Germinal center (tissue), 1 donor: ENCODE measurements around the gene CHIT1.
A peak's percentile ranks its signal among the peaks of the same experiment; 100 is the strongest.

Experiments used
- DNase-seq: peaks from one replicate; pipeline ENCODE4 v3.0.0; 2012; ENCODE audit warnings: mixed read lengths, low spot score

Gene CHIT1

DNA sequence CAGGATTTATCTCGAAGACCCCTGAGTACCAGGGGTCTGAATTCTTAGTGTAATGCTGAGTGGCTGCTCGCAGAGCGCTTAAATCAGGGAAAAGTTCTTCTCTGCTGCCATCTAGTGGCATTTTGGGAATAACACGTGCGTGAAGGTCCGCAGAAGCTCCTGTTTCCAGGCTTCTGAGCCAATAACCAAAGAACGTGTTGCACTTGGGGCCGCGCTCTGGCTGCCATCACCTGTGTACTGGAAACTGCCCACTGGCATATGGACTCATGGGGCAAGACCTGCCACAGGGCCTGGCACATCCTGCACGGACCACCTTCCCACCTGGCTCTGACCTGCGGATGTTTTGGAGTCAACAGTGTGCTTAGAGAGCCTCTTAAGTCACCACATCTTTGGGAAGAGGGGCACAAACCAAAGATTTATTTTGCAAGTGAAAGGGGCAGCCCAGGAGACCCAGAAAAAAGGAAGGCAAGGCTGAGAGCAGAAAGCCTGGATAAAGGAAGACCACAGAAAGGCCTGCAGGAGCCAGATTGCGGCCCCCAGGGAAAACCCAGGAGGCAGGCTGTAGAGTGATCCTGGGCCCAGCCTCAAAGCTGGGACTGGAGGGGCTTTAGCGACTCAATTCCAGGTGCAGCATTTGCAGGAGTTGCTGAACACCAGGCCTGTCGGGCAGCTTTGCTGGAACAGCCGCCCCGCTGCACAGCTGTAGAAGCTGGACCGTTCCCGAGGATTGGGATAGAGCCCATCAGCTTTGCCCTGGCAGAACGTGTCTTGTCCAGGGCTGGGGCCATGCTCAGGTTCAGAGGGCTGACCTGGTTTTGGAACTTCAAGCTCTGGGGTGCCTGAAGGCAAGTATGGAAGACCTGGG is 13.0 kb downstream of the CHIT1 start:
- peak; percentile 59 for DNase-seq

DNA sequence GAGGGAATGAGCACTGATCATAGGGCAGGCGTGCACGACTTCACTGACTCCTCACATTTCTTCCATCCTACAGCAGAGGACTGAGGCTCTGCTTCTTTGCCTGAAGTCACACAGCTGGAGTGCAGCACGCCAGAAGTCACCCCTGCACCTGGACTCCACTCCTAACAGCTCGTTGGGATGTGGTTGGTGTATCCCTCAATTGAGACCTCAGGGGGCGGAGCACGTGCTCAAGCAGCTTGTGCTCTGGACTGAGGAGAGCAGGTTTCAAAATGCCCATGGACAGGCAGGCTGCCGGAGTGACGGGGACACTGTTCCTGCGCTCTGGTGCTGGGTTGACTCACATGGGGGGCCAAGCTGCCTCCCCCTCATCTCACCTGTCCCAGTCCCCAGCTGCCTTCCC is 13.9 kb downstream of the CHIT1 start:
- no peak for DNase-seq

DNA sequence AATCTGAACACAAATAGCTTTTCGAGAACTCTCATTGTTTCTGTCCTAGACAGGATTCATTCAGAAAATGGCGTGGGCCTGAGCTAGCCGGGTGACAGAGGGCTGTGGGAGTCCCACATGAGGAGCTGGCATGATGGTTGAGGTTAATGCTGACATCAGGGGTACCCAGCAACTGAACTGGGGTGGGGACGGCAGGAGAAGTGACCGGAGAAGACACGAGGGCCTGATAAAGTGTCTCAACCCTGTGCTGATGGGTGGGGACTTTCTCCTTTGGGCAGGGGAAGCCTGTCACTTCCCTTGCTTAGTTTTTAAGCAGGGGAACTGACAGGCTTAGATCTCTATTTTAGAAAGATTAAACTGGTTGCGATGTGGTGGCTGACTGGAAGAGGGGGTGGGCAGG is 14.6 kb downstream of the CHIT1 start:
- DNase-seq, result no peak

DNA sequence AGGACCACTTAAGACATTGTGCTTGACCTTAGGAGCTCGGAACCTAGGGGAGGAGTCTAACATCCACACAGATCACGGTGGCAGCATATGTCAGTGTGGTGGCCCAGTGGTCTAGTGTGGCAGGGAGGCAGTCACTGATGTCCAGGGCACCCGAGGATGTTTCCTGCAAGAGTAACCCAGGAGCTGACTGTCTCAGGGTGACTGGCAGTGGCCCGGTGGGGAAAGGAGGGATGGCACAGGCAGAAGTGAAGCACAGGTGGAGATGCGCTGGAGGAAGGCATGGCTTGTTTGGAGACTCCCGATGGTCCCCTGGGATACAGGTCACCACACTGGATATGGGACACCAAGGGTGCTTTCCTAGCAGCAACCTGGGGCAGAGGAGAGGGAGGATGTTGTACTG is 16.3 kb downstream of the CHIT1 start:
- no peak for DNase-seq

DNA sequence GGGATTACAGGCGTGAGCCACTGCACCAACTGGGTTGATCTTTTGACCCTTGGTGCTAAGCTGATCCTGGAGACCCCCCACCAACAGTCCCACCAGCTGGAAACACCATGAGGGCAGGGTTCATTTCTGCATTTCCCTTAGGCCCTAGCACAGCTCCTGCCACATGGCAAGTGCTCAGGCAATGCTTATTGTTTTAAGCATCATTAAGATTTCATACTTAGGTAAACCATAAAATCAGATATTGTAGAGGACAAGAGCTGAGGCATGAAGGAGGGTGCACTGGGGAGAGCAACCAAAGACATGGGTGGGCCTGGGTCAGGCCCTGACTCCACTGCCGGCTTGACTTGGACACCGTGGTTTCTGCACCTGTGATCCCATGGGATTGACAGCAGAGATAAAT is 17.7 kb downstream of the CHIT1 start:
- DNase-seq, result no peak

DNA sequence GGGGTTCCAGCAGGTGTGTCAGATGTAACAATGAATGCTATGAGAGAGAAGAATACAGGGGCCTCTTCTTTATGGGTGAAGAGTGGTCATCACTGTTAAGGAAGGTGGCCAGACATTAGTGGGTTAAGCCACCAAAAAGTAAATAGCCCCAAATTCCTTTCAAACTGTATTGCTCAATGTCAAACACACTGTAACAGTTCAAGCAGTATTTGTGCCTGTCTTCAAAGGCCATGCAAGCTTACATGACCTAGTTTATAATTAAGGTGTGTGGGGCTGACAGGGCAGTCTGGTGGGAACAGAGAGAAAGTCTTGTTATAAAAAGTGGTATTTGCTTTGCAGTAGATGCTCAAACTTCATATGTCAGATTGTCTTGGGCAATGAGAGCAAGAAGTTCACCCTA is 18.5 kb downstream of the CHIT1 start:
- DNase-seq, result no peak

DNA sequence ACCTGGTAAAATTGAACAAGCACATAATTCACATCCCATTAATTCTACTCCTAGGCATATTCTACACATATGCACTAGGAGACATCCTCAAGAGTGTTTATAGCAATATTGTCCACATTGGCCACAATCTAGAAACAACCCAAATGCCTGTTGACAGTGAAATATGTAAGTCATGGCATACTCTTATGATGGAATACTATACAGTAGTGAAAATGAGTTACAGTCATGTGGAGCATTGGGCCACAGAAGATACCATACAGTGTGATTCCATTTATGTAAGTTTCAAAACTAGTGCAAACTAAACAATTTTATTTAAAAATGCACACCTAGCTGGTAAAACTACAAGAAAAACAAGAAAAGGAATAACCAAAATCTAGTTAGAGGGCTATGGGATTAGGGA is 19.1 kb downstream of the CHIT1 start:
- no peak for DNase-seq

DNA sequence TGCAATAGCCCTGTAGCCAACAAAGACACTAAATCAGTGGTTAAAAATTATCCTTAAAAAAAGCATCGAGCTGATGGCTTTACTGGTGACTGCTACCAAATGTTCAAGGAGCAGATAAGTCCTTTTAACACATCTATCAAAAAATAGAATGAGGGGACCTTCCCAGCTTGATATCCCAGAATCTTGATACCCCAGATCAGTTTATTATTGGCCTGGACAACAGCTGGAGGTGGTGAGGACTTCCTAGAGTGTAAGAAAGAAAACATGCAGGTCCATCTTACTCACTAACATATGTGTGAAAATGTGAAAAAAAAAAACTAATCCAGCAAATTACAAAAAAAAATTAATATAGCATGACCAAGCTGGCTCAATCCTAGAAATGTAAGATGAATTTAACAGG is 21.3 kb downstream of the CHIT1 start:
- DNase-seq, result no peak

DNA sequence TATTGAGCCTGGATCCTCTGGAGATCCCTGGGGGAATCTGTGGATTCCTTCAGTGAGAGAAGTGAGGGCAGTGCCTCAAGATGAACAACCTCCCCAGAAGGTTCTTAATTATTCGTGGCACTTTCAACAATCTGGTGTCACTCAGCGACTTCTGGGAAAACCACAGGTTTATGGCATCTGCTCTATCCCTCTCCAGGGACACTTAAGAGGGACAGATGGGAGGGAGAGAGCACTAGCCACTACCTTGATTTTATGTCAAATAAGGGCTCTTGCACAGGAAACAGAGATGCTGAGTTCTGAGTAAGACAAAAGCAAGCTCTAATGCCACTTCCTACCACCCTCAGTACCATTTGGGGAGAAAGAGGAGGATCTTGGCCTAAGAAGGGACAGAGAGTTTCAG is 21.7 kb downstream of the CHIT1 start:
- DNase-seq, result no peak

DNA sequence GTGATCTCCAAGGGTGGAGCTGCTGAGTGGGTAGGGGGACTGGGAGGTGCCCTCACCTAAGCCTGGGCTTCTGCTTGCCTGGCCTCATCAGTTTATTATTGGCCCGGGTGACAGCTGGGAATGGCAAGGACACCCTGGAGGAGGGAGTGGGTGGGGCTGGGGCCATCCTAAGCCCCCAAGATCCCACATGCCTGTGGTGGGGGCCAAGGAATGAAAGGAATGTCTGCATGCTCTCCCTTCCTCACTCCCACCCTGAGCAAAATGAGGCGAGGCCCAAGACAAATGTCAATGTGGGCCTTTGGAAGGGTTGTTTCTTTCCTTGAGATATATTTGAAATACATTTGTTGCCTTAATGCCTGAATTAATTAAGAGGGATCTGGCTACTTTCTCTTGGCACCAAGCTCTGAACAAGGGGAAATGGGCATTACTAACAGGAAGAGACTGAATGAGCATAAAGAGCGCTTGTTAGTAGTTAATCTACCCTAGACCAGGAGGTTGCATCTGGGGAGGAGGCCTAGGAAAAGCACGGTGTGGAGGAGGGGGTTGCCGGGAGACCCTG is 23.3 kb downstream of the CHIT1 start:
- no peak for DNase-seq

DNA sequence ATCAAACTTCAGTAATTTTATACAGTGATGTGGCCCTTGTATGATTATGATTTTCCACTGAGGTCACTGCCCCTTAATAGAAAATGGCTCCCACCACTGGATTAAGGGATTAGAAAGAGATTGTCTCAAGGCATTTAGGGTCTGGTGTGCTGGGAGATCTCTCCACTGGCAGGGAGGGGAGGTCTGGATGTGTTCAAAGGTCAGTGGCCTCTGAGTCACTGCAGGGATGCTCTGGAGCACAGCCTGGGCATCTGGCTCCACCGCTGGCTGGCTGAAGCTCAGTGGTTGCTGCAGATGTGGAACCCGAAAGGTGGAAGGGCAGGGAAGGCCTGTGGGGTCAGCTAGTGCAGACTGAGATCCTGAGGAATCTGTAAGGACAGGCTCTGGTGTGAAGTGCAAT is 24.7 kb downstream of the CHIT1 start:
- DNase-seq, result no peak

DNA sequence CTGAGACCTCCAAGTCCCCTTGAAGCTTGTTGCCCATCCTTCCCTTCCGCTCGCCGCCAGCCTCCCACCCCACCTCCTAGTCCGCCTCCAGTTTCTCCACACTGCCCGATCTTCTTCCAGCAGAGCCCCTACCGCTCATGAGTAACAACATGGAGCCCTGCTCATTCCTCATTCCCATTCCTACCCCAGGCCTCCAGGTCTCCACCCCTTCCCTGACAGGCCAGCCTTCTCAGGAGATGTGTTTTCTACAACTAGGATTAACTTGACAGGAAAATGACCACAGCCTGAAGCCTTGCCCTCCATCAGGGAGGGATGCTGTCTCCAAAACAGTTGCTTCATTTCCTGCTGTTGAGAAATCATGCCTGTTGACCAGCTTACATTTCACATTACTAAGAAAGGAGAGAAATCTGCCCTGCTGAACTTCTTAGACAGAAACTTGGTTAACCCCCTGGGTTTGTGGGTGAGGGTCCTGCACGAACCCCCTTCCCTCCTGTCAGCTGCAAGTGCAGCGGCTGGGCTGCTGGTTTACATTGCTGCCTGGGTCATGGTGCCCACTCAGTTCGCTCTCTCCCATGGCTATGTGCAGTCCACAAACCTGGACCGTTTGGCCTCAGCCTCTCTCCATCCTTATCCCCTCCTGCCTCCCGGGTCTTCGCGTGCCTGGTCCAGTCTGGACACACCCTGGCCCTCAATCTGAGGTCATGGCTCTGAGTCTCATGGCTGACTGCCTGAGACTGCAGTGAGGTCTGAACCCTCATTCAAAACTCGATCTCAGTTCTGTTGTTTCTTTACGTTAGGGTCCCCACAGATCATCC is 26.8 kb downstream of the CHIT1 start:
- DNase-seq, result no peak

DNA sequence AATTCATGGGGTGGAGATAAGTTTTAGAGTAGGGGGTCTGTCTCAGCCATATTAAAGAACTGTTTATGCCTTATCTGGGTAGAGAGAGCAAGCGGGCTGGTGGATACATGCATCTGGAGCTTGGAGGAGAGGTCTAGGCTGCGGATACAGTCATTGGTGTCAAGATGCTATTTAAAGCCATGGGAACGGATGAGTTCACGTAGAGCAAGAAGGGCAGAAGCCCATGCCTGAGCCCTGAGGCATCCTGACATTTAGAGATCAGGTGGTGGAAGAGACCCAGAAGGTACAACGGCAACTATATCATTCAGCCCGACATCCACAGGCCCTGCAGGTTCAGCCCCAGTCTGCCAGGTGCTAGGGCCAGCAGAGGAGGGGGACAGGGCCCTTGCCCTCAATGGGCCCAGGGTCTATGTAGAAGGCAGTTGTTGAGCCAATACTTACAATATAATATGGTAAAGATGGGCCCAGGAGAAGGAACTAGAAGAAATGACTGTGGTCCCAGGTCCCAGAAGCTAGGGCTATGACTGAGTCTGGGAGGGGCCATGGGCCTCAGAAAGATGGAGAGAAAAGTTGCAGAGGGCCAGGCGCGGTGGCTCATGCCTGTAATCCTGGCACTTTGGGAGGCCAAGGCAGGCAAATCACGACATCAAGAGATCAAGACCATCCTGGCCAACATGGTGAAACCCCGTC is 27.8 kb downstream of the CHIT1 start:
- DNase-seq, result no peak

DNA sequence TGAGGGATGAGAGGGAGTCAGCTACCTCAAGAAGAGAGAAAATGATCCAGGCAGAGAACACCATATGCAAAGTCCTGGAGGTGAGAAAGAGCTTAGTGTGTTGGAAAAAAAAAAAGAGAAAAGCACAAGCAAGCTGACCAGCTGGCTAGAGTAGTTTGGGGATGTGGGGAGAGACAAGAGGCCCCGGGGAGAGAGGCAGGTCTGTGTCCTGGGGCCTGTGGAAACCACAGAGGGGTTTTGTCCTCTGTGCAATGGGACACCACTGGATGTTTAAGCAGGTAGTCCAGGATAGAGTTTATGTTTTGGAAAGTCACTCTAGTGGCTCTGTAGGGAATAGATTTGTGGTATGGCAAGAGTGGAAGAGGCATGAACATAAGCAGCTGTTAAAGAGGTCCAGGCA is 28.6 kb downstream of the CHIT1 start:
- no peak for DNase-seq

DNA sequence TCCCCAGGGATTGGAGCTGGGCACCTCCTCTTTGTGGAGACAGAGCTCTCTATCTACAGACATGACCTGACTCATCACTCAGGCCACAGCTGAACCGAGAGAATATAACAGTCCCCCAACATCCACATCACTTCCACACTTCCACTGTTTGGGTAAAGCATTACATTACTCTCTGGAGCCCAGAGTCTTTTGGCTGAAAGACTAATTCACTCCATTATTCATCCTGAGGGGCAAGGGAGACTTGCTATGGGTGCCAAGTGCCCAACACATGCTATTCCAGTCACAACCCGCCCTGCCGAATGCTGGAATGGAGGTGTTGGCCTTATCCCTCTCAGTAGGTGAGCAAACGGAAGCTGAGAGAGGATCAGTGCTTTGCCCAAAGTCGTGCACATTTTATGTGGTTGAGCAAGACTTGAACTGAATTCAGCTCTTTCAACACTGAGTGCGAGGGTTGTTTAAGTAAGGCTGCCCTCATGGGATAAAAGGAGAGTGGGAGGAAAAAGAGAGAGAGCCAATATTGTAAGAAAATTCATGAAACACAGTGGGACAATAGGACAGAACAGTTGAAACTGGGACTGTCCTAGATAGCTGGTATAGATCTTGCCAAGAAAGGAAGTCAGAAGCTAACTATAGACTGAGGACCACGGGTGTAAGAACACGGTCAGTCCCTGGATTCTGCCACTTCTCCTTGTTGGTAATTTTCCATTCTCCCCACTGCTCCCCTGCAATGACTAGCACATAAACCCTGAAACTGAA is 29.5 kb downstream of the CHIT1 start:
- DNase-seq, result no peak

DNA sequence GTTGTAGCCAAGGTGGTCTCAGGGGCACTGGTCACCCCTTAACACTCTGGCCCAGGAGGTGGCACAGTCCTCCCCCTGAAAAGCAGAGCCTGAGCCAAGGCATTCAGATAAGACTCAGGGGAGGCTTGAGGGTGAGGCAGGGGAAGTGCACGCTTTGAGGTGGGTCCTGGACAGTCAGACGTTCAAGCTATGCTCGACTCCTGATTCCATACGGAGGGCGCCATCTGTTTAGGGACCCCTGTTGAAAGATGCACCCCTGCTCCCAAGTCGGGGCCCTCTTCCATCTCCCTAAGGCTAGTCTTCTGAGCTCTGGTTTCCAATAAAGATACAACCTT is 30.0 kb downstream of the CHIT1 start:
- no peak for DNase-seq

DNA sequence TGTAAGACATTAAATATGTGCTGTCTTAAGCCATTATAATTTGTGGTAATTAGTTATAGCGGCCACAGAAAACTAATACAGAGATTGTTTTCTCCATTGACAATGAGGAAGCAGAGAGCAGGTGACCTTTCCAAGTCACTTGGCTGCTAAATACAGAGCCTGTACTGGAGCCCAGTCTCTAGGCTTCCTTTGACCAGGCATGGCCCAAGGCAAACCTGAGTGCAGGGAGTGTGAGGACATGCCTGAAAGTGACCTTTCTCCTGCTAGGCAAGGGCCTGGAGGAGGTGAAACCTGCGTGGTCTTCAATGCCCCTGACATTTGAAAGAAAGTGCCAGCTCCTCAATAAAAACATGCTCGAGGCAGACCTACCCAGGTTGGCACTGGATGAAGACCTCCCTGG is 30.5 kb downstream of the CHIT1 start:
- no peak for DNase-seq

DNA sequence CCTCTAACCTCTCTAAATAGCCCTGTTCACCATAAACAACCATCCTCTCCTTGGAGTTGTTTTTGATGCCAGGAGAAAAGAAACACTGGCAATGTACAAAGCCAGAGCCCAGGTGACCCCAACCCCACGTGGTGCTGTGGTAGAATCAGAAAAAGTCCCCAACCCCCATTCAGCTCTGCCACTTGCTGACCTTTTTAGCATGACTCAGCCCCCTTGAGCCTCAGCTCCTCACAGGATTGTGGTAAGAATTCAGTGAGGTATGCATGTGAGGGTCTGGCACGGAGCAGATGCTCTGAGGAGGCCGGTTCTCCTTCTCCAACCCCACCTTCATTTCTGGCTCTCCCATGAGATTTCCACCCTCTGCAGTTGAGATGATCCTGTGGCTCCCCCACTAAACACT is 31.8 kb downstream of the CHIT1 start:
- DNase-seq, result no peak

DNA sequence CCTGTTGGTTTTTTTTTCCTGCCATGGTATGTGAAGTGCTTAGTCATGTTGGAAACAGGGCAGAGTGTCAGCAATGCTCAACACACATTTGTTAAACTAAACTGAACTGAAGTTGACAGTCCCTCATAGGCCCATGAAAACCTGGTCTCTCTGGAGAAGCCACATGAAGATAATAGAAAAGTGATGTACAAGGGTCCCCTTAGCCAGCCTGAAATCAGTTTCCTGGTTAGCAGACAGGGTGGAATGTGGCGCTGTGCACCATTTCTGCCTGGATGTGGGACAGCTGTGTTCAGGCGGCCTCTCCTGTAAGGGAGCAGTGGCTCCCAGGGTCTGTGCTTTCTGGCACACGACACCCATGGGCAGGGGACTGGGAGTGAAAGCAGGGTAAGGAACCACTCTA is 33.1 kb downstream of the CHIT1 start:
- DNase-seq, result no peak

DNA sequence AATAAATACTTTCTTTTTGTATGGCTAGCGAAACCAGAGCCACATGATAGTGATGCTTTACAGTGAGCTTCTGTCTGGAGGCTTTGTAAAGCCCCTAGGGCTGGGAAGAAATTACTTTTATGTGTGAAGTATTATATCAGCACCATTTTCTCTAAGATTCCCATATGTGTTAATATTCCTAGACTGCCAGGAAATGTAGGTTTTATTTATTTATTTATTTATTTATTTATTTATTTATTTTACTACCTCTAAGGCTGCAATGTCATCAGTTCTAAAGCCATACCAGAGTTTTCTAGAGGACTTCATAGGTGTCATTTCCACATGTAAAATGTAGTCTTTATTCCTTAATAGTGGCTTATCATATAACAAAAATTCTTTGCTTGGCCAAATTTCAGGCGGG is 38.5 kb downstream of the CHIT1 start:
- DNase-seq, result no peak

DNA sequence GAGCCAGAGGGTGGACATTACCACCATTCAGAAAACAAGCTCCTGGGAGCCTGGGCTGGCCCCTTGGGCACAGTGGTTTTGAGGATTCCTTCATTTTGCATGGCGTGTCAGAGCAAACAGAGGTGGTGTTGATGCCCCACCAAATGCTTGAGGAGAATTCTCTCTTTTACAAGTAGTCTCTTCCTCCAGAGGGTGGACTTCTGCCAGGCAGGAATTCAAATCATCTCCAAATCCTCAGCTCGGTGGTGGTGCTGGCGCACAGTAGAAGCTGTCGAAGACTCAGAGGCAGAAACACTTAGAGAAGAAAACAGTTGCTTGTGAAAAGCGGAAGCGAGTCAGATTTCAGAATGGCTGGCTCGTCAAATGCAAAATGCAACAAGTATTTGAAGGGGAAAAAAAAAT is 39.5 kb downstream of the CHIT1 start:
- no peak for DNase-seq

DNA sequence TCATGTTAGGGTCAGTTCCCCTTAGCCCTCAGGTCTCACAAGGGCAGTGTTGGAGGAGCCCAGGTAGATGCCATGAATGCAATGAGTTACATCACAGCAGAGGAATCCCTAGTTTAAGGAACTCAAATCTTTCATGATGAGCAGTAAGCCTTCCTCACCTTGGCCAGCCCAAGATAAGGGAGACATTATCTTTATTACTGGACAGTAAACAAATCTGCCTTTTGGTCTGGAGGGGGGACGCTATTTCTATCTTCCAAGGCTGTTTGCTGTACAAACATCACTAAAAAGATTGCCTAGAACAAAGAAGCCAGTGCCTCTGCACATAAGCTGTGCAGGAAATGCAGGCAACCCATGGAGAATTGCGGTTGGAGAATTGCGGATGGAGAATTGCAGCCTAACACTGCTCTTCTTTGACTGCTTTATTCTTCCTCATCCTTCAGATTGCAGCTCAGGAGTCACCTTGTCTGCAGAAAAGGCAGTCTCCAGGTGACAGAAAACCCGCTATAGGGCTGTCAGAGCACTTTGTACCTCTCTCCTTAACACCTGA is 40.7 kb downstream of the CHIT1 start:
- no peak for DNase-seq
